Hematopoietic multipotent progenitor cell treated with erythropoietin and hydrocortisone succinate and interleukin-3 and kit ligand, for 17 days (in vitro differentiated cells): Measurements from ENCODE around the gene CISTR.
"Not testable (repeated sequence)": the region's sequence is repeated elsewhere in the genome, so short reads cannot be mapped to it uniquely, and the experiment has no call there.

Experiments
- DNase-seq: peaks from one replicate; pipeline ENCODE4 v3.0.0-alpha.2; 2015; ENCODE audit warnings: low spot score

Gene CISTR

GRCh38 chr12:53751336-53752191, at the start of gene CISTR:
Gene CISTR (minus strand): TSS chr12:53751979.
- no peak for DNase-seq

- DNase-seq: no peak
Measured at GRCh38 chr12:53798575-53798974, 46.8 kb upstream of the CISTR start.

- no peak for DNase-seq
Measured at GRCh38 chr12:53795927-53796326, 44.1 kb upstream of the CISTR start.

- DNase-seq: no peak
Measured at GRCh38 chr12:53793221-53793620, 41.4 kb upstream of the CISTR start.

GRCh38 chr12:53791735-53792326, 40.1 kb upstream of the CISTR start:
- peak; percentile 10 for DNase-seq

- no peak for DNase-seq
Measured at GRCh38 chr12:53789570-53789969, 37.8 kb upstream of the CISTR start.

- DNase-seq: no peak
Measured at GRCh38 chr12:53788892-53789291, 37.1 kb upstream of the CISTR start.

- DNase-seq: no peak
Measured at GRCh38 chr12:53786411-53786810, 34.6 kb upstream of the CISTR start.

GRCh38 chr12:53785161-53785560, 33.4 kb upstream of the CISTR start:
- no peak for DNase-seq

GRCh38 chr12:53782093-53782703, 30.4 kb upstream of the CISTR start:
- DNase-seq: no peak

- no peak for DNase-seq
Measured at GRCh38 chr12:53781228-53781801, 29.5 kb upstream of the CISTR start.

- no peak for DNase-seq
Measured at GRCh38 chr12:53780323-53780722, 28.5 kb upstream of the CISTR start.

GRCh38 chr12:53779679-53780078, 27.9 kb upstream of the CISTR start:
- not testable (repeated sequence) for DNase-seq

- no peak for DNase-seq
Measured at GRCh38 chr12:53777936-53778644, 26.3 kb upstream of the CISTR start.

- DNase-seq: no peak
Measured at GRCh38 chr12:53777412-53777811, 25.6 kb upstream of the CISTR start.

GRCh38 chr12:53776872-53777271, 25.1 kb upstream of the CISTR start:
- no peak for DNase-seq

- DNase-seq: no peak
Measured at GRCh38 chr12:53775478-53776145, 23.8 kb upstream of the CISTR start.

GRCh38 chr12:53770281-53770680, 18.5 kb upstream of the CISTR start:
- DNase-seq: no peak

- DNase-seq: no peak
Measured at GRCh38 chr12:53768976-53769375, 17.2 kb upstream of the CISTR start.

- no peak for DNase-seq
Measured at GRCh38 chr12:53766881-53767280, 15.1 kb upstream of the CISTR start.

GRCh38 chr12:53765891-53766290, 14.1 kb upstream of the CISTR start:
- DNase-seq: no peak

- no peak for DNase-seq
Measured at GRCh38 chr12:53764615-53765014, 12.8 kb upstream of the CISTR start.
